Mesenchymal stem cell (in vitro differentiated cells and primary cell): ENCODE results near the gene EGFR.

ENCODE experiments used
- DNase-seq: peaks from one replicate; pipeline ENCODE4 v3.0.0-alpha.2; 2013
- H2AFZ ChIP-seq: one replicate; pipeline ENCODE4 v1.6.1; 2013; ENCODE audit warnings: low read depth, mild to moderate bottlenecking, control low read depth, inconsistent platforms, low read length, moderate library complexity
- H2AK5ac ChIP-seq: 2 replicates; pipeline ENCODE4 v1.6.1; 2013; ENCODE audit warnings: low read length, moderate library complexity, mild to moderate bottlenecking, inconsistent platforms; ENCODE audit not compliant: severe bottlenecking
- H2BK120ac ChIP-seq: one replicate; pipeline ENCODE4 v1.6.1; 2013; ENCODE audit warnings: low read depth, mild to moderate bottlenecking, inconsistent platforms, low read length, moderate library complexity
- H2BK12ac ChIP-seq, 2 experiments: one replicate each; pipeline ENCODE4 v1.6.1; 2013; ENCODE audit warnings: inconsistent platforms in 2 of 2, low read length in 2 of 2, mild to moderate bottlenecking in 2 of 2, moderate library complexity in 2 of 2, control low read depth in 1 of 2
- H2BK15ac ChIP-seq: one replicate; pipeline ENCODE4 v1.6.1; 2013; ENCODE audit warnings: mild to moderate bottlenecking, low read depth, inconsistent platforms; ENCODE audit not compliant: poor library complexity, severe bottlenecking
- H2BK5ac ChIP-seq: 2 replicates; pipeline ENCODE4 v1.6.1; 2013; ENCODE audit warnings: low read depth, mild to moderate bottlenecking, low read length, control low read depth, inconsistent platforms; ENCODE audit not compliant: poor library complexity, severe bottlenecking
- H3K14ac ChIP-seq, 2 experiments: one replicate each; pipeline ENCODE4 v1.6.1; 2013; ENCODE audit warnings: inconsistent platforms in 2 of 2, low read length in 2 of 2, control low read depth in 1 of 2, mild to moderate bottlenecking in 1 of 2, moderate library complexity in 1 of 2
- H3K18ac ChIP-seq, 2 experiments: one replicate each; pipeline ENCODE4 v1.6.1; 2013; ENCODE audit warnings: inconsistent platforms in 2 of 2, low read length in 2 of 2, control low read depth in 1 of 2, low read depth in 1 of 2, mild to moderate bottlenecking in 1 of 2
- H3K23ac ChIP-seq, 2 experiments: one replicate each; pipeline ENCODE4 v1.6.1; 2013; ENCODE audit warnings: inconsistent platforms in 2 of 2, low read length in 2 of 2, mild to moderate bottlenecking in 2 of 2, moderate library complexity in 2 of 2, control low read depth in 1 of 2
- H3K27ac ChIP-seq: 2 replicates; pipeline ENCODE4 v1.5.1; 2013; ENCODE audit warnings: mild to moderate bottlenecking, moderate library complexity, low read length, control low read depth, inconsistent platforms; ENCODE audit not compliant: poor library complexity, severe bottlenecking
- H3K27me3 ChIP-seq, 2 experiments: 2 replicates each; pipeline versions ENCODE4 v1.6.1 to v1.7.0; 2013; ENCODE audit warnings: low read length in 2 of 2, mild to moderate bottlenecking in 2 of 2, moderate library complexity in 2 of 2, control low read depth in 1 of 2, inconsistent platforms in 1 of 2; ENCODE audit not compliant: control insufficient read depth in 1 of 2, insufficient read depth in 1 of 2
- H3K36me3 ChIP-seq, 2 experiments: 2 replicates each; pipeline versions ENCODE4 v1.6.1 to v1.7.0; 2013; ENCODE audit warnings: low read length in 2 of 2, control low read depth in 1 of 2, inconsistent platforms in 1 of 2, low read depth in 1 of 2, mild to moderate bottlenecking in 1 of 2; ENCODE audit not compliant: insufficient read depth in 2 of 2, control insufficient read depth in 1 of 2
- H3K4ac ChIP-seq, 2 experiments: one replicate each; pipeline ENCODE4 v1.6.1; 2013; ENCODE audit warnings: inconsistent platforms in 2 of 2, low read length in 2 of 2, mild to moderate bottlenecking in 2 of 2, moderate library complexity in 2 of 2, control low read depth in 1 of 2, low read depth in 1 of 2
- H3K4me1 ChIP-seq: 2 replicates; pipeline ENCODE4 v1.6.1; 2013; ENCODE audit warnings: low read depth, low read length, control low read depth; ENCODE audit not compliant: control insufficient read depth, insufficient read depth
- H3K4me2 ChIP-seq: 2 replicates; pipeline ENCODE4 v1.6.1; 2013; ENCODE audit warnings: low read length, mild to moderate bottlenecking, inconsistent platforms; ENCODE audit not compliant: poor library complexity, severe bottlenecking
- H3K4me3 ChIP-seq, 2 experiments: 2 replicates each; pipeline versions ENCODE4 v1.5.1 to v1.7.0; 2013; ENCODE audit warnings: low read length in 2 of 2, mild to moderate bottlenecking in 2 of 2, control low read depth in 1 of 2, low read depth in 1 of 2; ENCODE audit not compliant: insufficient read depth in 1 of 2
- H3K79me1 ChIP-seq: replicated peaks from 2 replicates; pipeline ENCODE4 v1.6.1; 2013; ENCODE audit warnings: mild to moderate bottlenecking, control low read depth, low read length, inconsistent platforms; ENCODE audit not compliant: poor library complexity, severe bottlenecking
- H3K9ac ChIP-seq: 2 replicates; pipeline ENCODE4 v1.7.0; 2013; ENCODE audit warnings: mild to moderate bottlenecking, low read length, moderate library complexity
- H3K9me3 ChIP-seq: 2 replicates; pipeline ENCODE4 v1.7.0; 2013; ENCODE audit warnings: mild to moderate bottlenecking, low read length; ENCODE audit not compliant: control insufficient read depth
- H4K8ac ChIP-seq: one replicate; pipeline ENCODE4 v1.6.1; 2013; ENCODE audit warnings: inconsistent platforms, mild to moderate bottlenecking, low read length, moderate library complexity
- H4K91ac ChIP-seq: one replicate; pipeline ENCODE4 v1.6.1; 2013; ENCODE audit warnings: mild to moderate bottlenecking, low read length, inconsistent platforms
- WGBS: methylation state at CpG from one replicate; pipeline ENCODE4 v1.1.7; 2013; ENCODE audit warnings: mixed read lengths; 5-methylcytosine and 5-hydroxymethylcytosine counted together

The EGFR gene

GRCh38 chr7:55013851-55014250 lies 5.0 kb upstream of the EGFR start:
- no peak overlapping the region for H3K4me2 ChIP-seq
- no peak overlapping the region for H4K8ac ChIP-seq
- no peak overlapping the region for H2BK12ac ChIP-seq
- H3K27ac ChIP-seq, result no peak overlapping the region
- no peak overlapping the region for H2AFZ ChIP-seq
- no peak overlapping the region for H2BK15ac ChIP-seq
- H4K91ac ChIP-seq, result no peak overlapping the region
- WGBS, result 89% methylated on average over 1 of the region's 1 CpG
- no peak overlapping the region for H2BK5ac ChIP-seq
- H3K23ac ChIP-seq, result no peak overlapping the region
- H3K9me3 ChIP-seq, result no peaks in the 10 kb centered on the region
- H3K79me1 ChIP-seq, result peaks cover 1% of the 10 kb centered on the region
- no peak overlapping the region for H3K18ac ChIP-seq
- H3K36me3 ChIP-seq, result no peaks in the 10 kb centered on the region
- H3K9ac ChIP-seq, result no peak overlapping the region
- no peak overlapping the region for H2BK120ac ChIP-seq
- H3K27me3 ChIP-seq, result no peaks in the 10 kb centered on the region
- H3K4me3 ChIP-seq, result no peak overlapping the region
- H3K4ac ChIP-seq, result no peak overlapping the region
- H2AK5ac ChIP-seq, result no peak overlapping the region
- H3K14ac ChIP-seq, result no peak overlapping the region
- H3K4me1 ChIP-seq, result peaks cover 4% of the 10 kb centered on the region
- no peak for DNase-seq

DNA sequence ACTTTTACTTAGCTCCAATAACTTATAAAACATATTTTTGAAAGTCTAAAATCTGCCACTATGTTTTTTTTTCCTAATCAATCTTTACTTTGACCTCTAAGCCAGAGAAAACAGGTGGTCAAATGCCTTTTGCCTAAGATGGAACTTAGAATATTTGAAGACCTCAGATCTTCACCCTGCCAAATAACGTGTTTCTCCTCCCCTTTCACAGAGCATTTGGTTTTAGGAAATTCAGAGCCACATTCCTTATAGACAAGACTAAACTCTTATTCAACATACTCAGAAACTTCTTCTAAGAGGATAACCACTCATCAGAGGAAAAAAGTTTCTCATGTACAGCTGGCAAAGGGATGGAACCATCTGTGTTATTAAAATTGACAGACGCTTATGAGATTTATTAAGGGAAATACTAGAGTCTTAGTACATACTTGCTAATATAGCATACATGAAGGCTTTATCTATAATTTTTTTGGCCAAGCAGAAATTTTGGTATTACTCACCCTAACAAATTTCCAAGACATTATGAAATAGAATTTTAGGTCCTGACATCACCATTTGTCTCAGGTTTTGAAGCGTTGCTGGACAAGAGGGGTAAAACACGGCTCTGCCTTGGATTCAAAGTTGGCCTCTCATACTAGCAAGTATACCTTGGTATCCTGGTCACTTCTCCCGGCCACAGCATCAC lies 2.6 kb upstream of the EGFR start:
- H4K8ac ChIP-seq, result no peak overlapping the region
- H4K91ac ChIP-seq, result no peak overlapping the region
- H2BK5ac ChIP-seq, result no peak overlapping the region
- no peak overlapping the region for H3K18ac ChIP-seq
- H2AFZ ChIP-seq, result no peak overlapping the region
- 91% methylated on average over 4 of the region's 5 CpGs for WGBS
- H3K4me2 ChIP-seq, result no peak overlapping the region
- H3K4me3 ChIP-seq, result no peak overlapping the region
- H3K23ac ChIP-seq, result no peak overlapping the region
- H3K9me3 ChIP-seq, result no peaks in the 10 kb centered on the region
- H3K4ac ChIP-seq, result no peak overlapping the region
- H3K36me3 ChIP-seq, result no peaks in the 10 kb centered on the region
- H3K79me1 ChIP-seq, result peaks cover 3% of the 10 kb centered on the region
- H3K14ac ChIP-seq, result no peak overlapping the region
- H2BK12ac ChIP-seq, result no peak overlapping the region
- no peak overlapping the region for H2BK120ac ChIP-seq
- no peaks in the 10 kb centered on the region for H3K27me3 ChIP-seq
- no peak for DNase-seq
- no peak overlapping the region for H3K27ac ChIP-seq
- no peak overlapping the region for H3K9ac ChIP-seq
- H2BK15ac ChIP-seq, result no peak overlapping the region
- no peak overlapping the region for H2AK5ac ChIP-seq
- peaks cover 14% of the 10 kb centered on the region for H3K4me1 ChIP-seq

GRCh38 chr7:55016746-55017090 lies 2.1 kb upstream of the EGFR start:
- Histone ChIP-seq H2BK120ac (no peak overlapping the region), H3K4me2 (no peak overlapping the region), H3K9ac (no peak overlapping the region), H3K4me1 (peaks cover 14% of the 10 kb centered on the region), H3K4me3 (no peak overlapping the region), H3K27ac (no peak overlapping the region), H3K14ac (no peak overlapping the region), H3K4ac (no peak overlapping the region), H2BK12ac (no peak overlapping the region), H3K9me3 (no peaks in the 10 kb centered on the region), H2BK5ac (no peak overlapping the region), H4K8ac (no peak overlapping the region), H4K91ac (no peak overlapping the region), H3K79me1 (peaks cover 3% of the 10 kb centered on the region), H3K36me3 (no peaks in the 10 kb centered on the region), H3K23ac (no peak overlapping the region), H2AK5ac (no peak overlapping the region), H2BK15ac (no peak overlapping the region), H3K27me3 (no peaks in the 10 kb centered on the region), H2AFZ (no peak overlapping the region), H3K18ac (no peak overlapping the region)
- WGBS, result 87% methylated on average over 3 of the region's 3 CpGs
- no peak for DNase-seq

- no peak overlapping the region for H3K18ac ChIP-seq
- H4K91ac ChIP-seq, result no peak overlapping the region
- H3K4ac ChIP-seq, result no peak overlapping the region
- H2AFZ ChIP-seq, result no peak overlapping the region
- H2BK120ac ChIP-seq, result no peak overlapping the region
- H3K14ac ChIP-seq, result no peak overlapping the region
- no peak overlapping the region for H2BK15ac ChIP-seq
- H3K9ac ChIP-seq, result peak overlapping the region; percentile 89
- H2AK5ac ChIP-seq, result peak overlapping the region; percentile 9
- WGBS, result 95% methylated on average over 6 of the region's 6 CpGs
- H4K8ac ChIP-seq, result no peak overlapping the region
- H3K23ac ChIP-seq, result no peak overlapping the region
- no peak for DNase-seq
- H3K27me3 ChIP-seq, result no peaks in the 10 kb centered on the region
- peaks cover 3% of the 10 kb centered on the region for H3K79me1 ChIP-seq
- H3K36me3 ChIP-seq, result no peaks in the 10 kb centered on the region
- no peak overlapping the region for H3K27ac ChIP-seq
- H3K9me3 ChIP-seq, result no peaks in the 10 kb centered on the region
- H2BK5ac ChIP-seq, result no peak overlapping the region
- H2BK12ac ChIP-seq, result peak overlapping the region in 1 of 2 experiments; percentile 21
- H3K4me2 ChIP-seq, result no peak overlapping the region
- peak overlapping the region in 1 of 2 experiments; percentile 88 for H3K4me3 ChIP-seq
- peaks cover 18% of the 10 kb centered on the region for H3K4me1 ChIP-seq
Observed at GRCh38 chr7:55017841-55018240, 976 bp upstream of the EGFR start.
